HEK293T (cell line): ENCODE measurements around the gene SCARB1.

Experiments
- ELF4 ChIP-seq: fragments of 450-650 bp; IDR thresholded peaks from 2 replicates; pipeline ENCODE4 v1.6.1; 2017; ENCODE audit warnings: antibody characterized with exemption
- FOXA1 ChIP-seq: fragments of 450-650 bp; IDR thresholded peaks from 2 replicates; pipeline ENCODE4 v1.6.1; 2016; ENCODE audit warnings: mild to moderate bottlenecking
- FOXM1 ChIP-seq: fragments of 450-650 bp; IDR thresholded peaks from 2 replicates; pipeline ENCODE4 v1.6.1; 2017; ENCODE audit warnings: mild to moderate bottlenecking, borderline replicate concordance
- SP1 ChIP-seq: fragments of 450-650 bp; IDR thresholded peaks from 2 replicates; pipeline ENCODE4 v1.6.1; 2017
- TARDBP ChIP-seq: fragments of 450-650 bp; IDR thresholded peaks from 2 replicates; pipeline ENCODE4 v1.6.1; 2016

DNA sequence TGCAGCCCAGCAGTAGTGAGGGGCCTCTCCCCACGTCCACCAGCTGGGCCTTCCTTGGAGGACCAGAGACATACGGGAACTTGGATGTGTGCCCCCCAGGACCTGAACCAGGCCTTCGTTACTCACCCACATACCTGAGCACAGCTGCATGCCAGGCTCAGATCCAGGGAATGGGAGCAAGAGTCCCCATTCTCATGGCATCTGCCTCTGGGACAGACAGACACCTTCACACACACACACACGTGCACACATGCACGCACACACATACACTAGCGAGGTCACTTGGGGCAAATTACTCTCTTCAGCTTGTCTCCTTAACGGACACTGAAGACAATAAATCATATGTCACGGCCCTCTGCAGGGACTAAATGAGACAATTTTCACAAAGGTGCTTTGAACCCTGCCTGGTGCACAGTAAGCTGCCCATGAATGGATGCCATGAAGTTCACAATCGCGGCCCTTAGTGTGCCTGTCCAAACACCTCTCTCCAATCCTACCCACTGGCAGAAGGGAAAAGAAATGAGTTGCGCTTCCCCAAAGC, 5.7 kb downstream of the SCARB1 start:
- TF ChIP-seq TARDBP (no peak), SP1 (no peak), FOXA1 (no peak), FOXM1 (no peak), ELF4 (no peak)
